ENCODE results near the gene KIN. TPM values are rescaled to one million over a fixed set of nuclear protein-coding genes. Genes with fewer than 3 reads are reported as not detected.

KIN gene
- total RNA-seq, 1 donor from 2014 or later = 23.6 TPM

GRCh38 chr10:7802606-7803005, 14.8 kb upstream of the KIN start:
- peaks cover 34% of the 10 kb centered on the region for H3K36me3 Mint-ChIP-seq
- no peak for TF ChIP-seq EZH2 (IDR thresholded peaks at IDR 0.05)
- TF ChIP-seq EZH2phosphoT487 (IDR thresholded peaks at IDR 0.05) = no peak
- TF ChIP-seq, protein P1, sequence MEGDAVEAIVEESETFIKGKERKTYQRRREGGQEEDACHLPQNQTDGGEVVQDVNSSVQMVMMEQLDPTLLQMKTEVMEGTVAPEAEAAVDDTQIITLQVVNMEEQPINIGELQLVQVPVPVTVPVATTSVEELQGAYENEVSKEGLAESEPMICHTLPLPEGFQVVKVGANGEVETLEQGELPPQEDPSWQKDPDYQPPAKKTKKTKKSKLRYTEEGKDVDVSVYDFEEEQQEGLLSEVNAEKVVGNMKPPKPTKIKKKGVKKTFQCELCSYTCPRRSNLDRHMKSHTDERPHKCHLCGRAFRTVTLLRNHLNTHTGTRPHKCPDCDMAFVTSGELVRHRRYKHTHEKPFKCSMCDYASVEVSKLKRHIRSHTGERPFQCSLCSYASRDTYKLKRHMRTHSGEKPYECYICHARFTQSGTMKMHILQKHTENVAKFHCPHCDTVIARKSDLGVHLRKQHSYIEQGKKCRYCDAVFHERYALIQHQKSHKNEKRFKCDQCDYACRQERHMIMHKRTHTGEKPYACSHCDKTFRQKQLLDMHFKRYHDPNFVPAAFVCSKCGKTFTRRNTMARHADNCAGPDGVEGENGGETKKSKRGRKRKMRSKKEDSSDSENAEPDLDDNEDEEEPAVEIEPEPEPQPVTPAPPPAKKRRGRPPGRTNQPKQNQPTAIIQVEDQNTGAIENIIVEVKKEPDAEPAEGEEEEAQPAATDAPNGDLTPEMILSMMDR (IDR thresholded peaks at IDR 0.05) = no peak
- no peaks in the 10 kb centered on the region for H3K27me3 Mint-ChIP-seq (ENCODE audit: insufficient read depth, low read depth)

DNA sequence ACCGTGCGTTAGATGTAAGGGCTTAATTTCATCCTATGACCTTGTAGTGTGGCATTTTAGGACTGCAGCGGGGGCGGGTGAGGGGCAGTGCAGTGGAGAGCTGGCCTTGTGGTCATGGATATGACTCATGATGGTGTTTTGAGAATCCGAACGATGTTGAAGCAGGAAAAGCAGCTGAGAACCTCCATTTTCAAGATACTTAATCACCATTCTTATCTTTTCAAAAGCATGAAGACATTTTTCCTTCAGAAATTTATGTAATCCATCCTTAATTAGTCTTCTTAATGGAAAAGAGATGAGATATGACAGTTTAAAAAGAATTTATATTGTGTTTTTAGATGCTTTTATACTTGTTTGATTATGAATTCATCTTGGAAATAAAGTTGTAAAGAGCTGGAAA, 9.8 kb upstream of the KIN start:
- Mint-ChIP-seq H3K36me3 (peaks cover 33% of the 10 kb centered on the region), H3K27ac (no peak overlapping the region)
- TF ChIP-seq, protein P1 (IDR thresholded peaks at IDR 0.05) = no peak
- TF ChIP-seq EZH2phosphoT487 (IDR thresholded peaks at IDR 0.05) (no peak), EZH2 (IDR thresholded peaks at IDR 0.05) (no peak)

More at GRCh38 chr10:7802606-7803005, 14.8 kb upstream of the KIN start:
- no peaks in the 10 kb centered on the region for H3F3A ChIP-seq (ENCODE audit: low read depth)
- H3K36me3 ChIP-seq = peaks cover 5% of the 10 kb centered on the region
- no peak overlapping the region for H3K9ac ChIP-seq
- no peaks in the 10 kb centered on the region for H3K9me3 ChIP-seq (ENCODE audit: low read depth)
- no peaks in the 10 kb centered on the region for H3K27me3 ChIP-seq
- H3K4me1 ChIP-seq = no peaks in the 10 kb centered on the region
- H4K20me1 ChIP-seq (ENCODE audit: low read depth) = no peaks in the 10 kb centered on the region
- DNase-seq (ENCODE audit: low spot score) = no peak
- no peak overlapping the region for H3K4me2 ChIP-seq
- H3K9me3 Mint-ChIP-seq = no peaks in the 10 kb centered on the region
- no peak overlapping the region for H2AFZ ChIP-seq (replicated peaks)
- H3K79me2 ChIP-seq (ENCODE audit: low read depth) = no peaks in the 10 kb centered on the region
- H3K4me3 ChIP-seq = no peak overlapping the region
- no peak overlapping the region for H3K27ac Mint-ChIP-seq
- no peak overlapping the region for H3K4me3 Mint-ChIP-seq
- H3K4me1 Mint-ChIP-seq = no peaks in the 10 kb centered on the region
- H3K27ac ChIP-seq = no peak overlapping the region

DNA sequence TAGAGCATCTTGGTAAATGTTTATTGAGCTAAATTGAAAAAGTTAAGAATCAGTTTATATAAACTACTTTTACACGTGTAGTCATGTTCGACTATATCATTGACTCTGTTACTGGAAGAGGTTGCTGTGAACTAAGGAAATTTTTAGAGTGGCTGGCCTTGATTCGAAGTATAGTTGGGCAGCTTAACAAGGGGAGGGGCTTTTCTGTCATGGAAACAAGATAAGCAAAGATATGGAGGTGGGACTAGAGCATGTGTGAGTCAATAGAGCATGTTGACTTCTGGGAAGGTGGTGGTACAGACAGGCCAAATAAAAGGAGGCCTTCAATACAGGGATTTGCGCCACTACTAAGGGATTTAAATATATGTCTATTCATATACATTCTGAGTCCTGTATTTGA, 7.8 kb upstream of the KIN start:
- H3K36me3 Mint-ChIP-seq = peaks cover 33% of the 10 kb centered on the region
- Histone ChIP-seq H3F3A (ENCODE audit: low read depth) (no peaks in the 10 kb centered on the region), H3K4me3 (no peak overlapping the region), H3K79me2 (ENCODE audit: low read depth) (peaks cover 64% of the 10 kb centered on the region), H2AFZ (replicated peaks) (no peak overlapping the region), H3K27ac (no peak overlapping the region), H3K36me3 (no peaks in the 10 kb centered on the region), H3K9me3 (ENCODE audit: low read depth) (no peaks in the 10 kb centered on the region), H3K4me2 (no peak overlapping the region), H3K27me3 (no peaks in the 10 kb centered on the region), H3K4me1 (no peaks in the 10 kb centered on the region), H4K20me1 (ENCODE audit: low read depth) (peaks cover 52% of the 10 kb centered on the region), H3K9ac (no peak overlapping the region)
- no peak overlapping the region for H3K27ac Mint-ChIP-seq
- no peaks in the 10 kb centered on the region for H3K9me3 Mint-ChIP-seq
- H3K4me3 Mint-ChIP-seq = no peak overlapping the region
- DNase-seq (ENCODE audit: low spot score) = no peak
- H3K4me1 Mint-ChIP-seq = peaks cover 2% of the 10 kb centered on the region
- TF ChIP-seq EZH2 (IDR thresholded peaks at IDR 0.05) = no peak
- TF ChIP-seq, protein P1 (IDR thresholded peaks at IDR 0.05) = no peak
- no peak for TF ChIP-seq EZH2phosphoT487 (IDR thresholded peaks at IDR 0.05)
- H3K27me3 Mint-ChIP-seq (ENCODE audit: insufficient read depth, low read depth) = no peaks in the 10 kb centered on the region

More for the DNA sequence above, 9.8 kb upstream of the KIN start:
- no peak overlapping the region for H3K4me3 Mint-ChIP-seq
- H3K27ac ChIP-seq = no peak overlapping the region
- H3K4me2 ChIP-seq = no peak overlapping the region
- no peak for DNase-seq (ENCODE audit: low spot score)
- H3K36me3 ChIP-seq = peaks cover 5% of the 10 kb centered on the region
- H3K27me3 ChIP-seq = no peaks in the 10 kb centered on the region
- H3K9me3 ChIP-seq (ENCODE audit: low read depth) = no peaks in the 10 kb centered on the region
- H4K20me1 ChIP-seq (ENCODE audit: low read depth) = peaks cover 34% of the 10 kb centered on the region
- H3K4me1 Mint-ChIP-seq = no peaks in the 10 kb centered on the region
- no peaks in the 10 kb centered on the region for H3F3A ChIP-seq (ENCODE audit: low read depth)
- no peaks in the 10 kb centered on the region for H3K27me3 Mint-ChIP-seq (ENCODE audit: insufficient read depth, low read depth)
- no peak overlapping the region for H3K4me3 ChIP-seq
- H3K9me3 Mint-ChIP-seq = no peaks in the 10 kb centered on the region
- H3K4me1 ChIP-seq = no peaks in the 10 kb centered on the region
- no peak overlapping the region for H2AFZ ChIP-seq (replicated peaks)
- peaks cover 44% of the 10 kb centered on the region for H3K79me2 ChIP-seq (ENCODE audit: low read depth)
- no peak overlapping the region for H3K9ac ChIP-seq
